ENCODE results near the gene HIGD2B.
"Not testable (repeated sequence)": the region's sequence is repeated elsewhere in the genome, so short reads cannot be mapped to it uniquely, and the experiment has no call there.

HIGD2B gene

DNA sequence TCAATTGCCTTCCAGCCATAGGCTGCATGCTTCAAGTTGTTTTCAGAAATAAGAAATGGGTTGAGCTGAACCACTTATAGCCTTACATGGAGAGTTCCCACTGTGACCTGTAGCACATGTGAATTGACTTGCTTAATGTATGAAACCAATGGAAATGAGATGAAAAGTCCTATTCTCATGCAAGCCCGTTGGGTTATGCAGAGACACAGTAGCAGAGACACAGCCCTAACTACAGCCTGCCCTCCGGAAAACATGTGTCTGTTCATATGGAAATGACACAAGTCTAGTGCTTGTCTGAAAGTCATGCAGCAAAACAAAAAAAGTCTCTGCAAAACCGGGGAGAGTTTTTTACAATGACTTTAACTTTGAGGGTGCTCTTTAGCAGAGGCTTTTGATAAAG lies 14.5 kb downstream of the HIGD2B start:
- no peak for DNase-seq

DNA sequence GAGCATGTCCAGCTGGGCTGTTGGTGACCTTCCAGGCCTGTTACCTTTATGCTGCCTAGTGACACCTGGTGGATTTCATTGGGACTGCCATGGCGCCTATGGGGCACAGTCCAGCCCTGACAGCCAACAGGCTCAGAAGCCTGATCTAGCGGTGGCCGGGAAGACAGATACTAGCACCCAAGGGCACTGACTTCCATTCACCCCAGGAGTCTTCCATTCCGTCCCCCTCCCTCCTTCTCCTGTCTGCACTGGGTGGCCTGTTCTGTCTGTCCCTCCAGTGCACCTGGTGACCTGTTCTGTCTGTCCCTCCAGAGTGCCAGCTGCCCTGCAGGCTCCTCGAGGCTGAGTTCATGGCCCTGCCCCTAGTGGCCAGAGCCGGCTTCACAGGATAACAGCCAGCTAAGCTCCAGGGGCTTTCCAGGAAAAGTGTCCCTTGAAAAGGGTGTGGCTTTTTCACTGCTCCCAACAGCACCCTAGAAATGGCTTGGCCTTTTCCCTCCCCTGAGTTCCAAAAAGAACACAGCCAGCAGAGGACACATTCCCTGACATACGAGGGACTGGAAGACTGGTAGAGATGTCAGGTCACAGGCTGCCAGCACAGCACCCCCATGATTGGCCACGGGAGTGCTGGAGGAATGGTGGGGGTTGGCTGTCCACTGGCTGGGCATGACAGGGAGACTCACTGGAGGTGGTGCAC lies 15.2 kb downstream of the HIGD2B start:
- peak; percentile 82 for DNase-seq

- DNase-seq = not testable (repeated sequence)
Measured at GRCh38 chr15:72669803-72670202, 16.2 kb downstream of the HIGD2B start.

DNA sequence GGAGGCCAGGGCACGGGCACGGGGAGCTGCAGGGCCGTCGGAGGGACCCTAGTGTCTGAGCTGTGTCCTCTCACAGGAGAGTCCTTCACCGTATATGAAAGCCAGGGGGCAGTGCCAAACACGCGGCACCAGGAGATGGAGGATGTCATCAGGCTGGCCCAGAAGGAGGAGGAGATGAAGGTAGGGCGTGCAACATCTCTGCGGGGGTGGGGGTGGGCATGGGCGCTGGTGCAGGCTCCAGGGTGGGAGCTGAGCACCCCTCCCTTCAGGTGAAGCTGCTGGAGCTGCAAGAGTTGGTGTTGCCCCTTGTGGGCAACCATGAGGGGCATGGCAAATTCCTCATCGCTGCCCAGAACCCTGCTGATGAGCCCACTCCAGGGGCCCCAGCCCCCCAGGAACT lies 20.3 kb downstream of the HIGD2B start:
- not testable (repeated sequence) for DNase-seq

GRCh38 chr15:72663931-72664330 lies 22.1 kb downstream of the HIGD2B start:
- not testable (repeated sequence) for DNase-seq

GRCh38 chr15:72661081-72661480 lies 24.9 kb downstream of the HIGD2B start:
- DNase-seq = not testable (repeated sequence)

DNA sequence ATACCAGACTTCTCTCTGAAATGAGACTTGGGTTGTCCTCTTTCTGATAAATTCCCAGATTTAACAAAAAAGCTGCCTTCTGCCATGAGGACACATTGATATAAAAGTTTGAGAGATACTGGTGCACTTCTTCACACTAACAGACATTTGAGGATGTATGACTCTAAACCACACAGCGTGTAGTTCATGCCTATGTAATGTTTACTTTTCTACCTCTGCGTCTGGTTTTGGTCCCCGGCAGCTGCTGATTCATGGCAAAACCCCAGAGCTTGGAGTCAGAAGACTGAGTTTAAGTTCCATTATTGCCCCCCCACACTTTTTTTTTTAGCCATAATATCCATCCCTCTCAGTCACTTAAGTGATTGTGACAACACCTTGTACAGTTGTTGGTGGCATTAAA lies 30.0 kb downstream of the HIGD2B start:
- not testable (repeated sequence) for DNase-seq

GRCh38 chr15:72654397-72654796 lies 31.6 kb downstream of the HIGD2B start, which contains the start of gene GOLGA6B:
TSS of gene GOLGA6B (plus strand) at chr15:72654697. CDS start at chr15:72654738, 41 bp downstream.
- DNase-seq = not testable (repeated sequence)

- DNase-seq = not testable (repeated sequence)
Measured at GRCh38 chr15:72648631-72649253, 37.2 kb downstream of the HIGD2B start.

- DNase-seq = not testable (repeated sequence)
Measured at GRCh38 chr15:72642271-72642670, 43.7 kb downstream of the HIGD2B start.

- DNase-seq = not testable (repeated sequence)
Measured at GRCh38 chr15:72639759-72640483, 46.1 kb downstream of the HIGD2B start.

- peak; percentile 76 for DNase-seq
Measured at GRCh38 chr15:72636519-72637282, 49.3 kb downstream of the HIGD2B start.

DNA sequence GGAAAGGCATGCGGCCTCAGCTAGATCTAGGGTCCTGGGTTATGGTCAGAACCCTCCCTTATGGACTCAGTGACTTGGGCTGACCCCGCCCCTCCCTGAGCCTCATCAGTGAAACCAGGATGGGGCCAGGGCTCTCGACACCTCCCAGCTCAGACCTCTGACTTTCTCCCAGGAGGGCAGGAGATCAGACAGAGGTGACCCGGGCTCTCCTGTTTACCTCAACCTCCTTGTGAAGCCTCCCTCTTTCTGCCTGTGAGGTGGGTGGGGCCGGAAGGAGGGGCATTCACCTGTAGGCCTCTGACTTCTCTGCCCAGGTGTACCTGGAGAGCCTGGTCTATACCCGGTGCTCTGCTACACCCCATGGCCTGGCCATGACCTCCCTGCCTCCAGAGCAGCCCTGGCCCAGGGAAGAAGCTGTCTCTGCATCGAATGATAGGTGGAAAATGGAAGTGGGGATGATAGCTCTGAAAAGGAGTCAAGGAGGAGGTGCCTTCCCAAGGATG lies 56.9 kb downstream of the HIGD2B start:
- not testable (repeated sequence) for DNase-seq

DNA sequence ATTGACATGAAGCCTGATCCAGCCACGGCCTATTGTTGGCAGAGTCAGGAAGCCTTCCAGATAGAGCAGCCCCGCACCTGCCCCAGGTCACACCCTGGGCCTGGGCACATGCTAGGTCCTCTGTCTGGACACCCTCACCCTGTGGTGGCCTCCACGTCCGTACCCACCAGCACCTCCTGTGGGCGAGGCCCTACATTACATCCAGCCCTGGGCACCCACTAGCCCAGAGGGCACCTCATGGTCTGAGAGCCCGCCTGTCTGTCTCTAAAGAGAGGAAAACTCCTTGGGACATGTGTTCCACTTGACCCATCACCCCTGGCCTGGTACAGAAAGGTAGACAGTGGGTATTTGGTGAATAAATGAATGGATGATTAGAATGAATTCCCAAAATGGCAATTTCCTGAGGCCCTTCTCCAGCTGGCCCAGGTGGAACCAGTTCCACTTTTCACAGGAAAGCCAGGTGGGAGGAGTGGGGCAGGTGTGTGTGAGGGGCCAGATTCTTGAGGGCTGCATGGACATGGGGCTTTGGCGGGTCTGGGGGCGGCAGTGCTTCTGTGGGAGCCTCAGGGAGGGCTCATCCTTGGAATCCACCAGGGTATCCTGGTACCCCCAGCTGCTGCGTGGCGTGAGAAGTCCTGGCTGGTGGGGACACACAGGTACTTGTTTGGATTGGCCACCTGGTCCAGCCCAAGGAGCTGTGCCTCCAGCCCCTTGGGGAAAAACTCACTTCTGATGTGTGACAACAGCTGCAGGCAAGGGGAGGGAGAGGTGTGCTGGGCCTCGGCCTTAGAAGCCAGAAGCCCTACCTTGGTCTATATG lies 57.5 kb downstream of the HIGD2B start:
- peak; percentile 47 for DNase-seq

GRCh38 chr15:72626153-72626552 lies 59.8 kb downstream of the HIGD2B start:
- not testable (repeated sequence) for DNase-seq
